Peyer's patch (tissue), 4 donors: Measurements from ENCODE around the gene ADRM1. TPM values are rescaled to one million over a fixed set of nuclear protein-coding genes. Genes with fewer than 3 reads are reported as not detected.

Experiments used
- DNase-seq, 3 donors: peaks; one replicate each; pipeline ENCODE4 v3.0.0-alpha.2; 2017 to 2019
- H3K27ac ChIP-seq, 4 donors: fragments of 200-600 bp; sonication (generic); one replicate each; pipeline ENCODE4 v1.5.1; 2016 to 2019
- H3K27me3 ChIP-seq, 2 donors: fragments of 200-600 bp; sonication (generic); one replicate each; pipeline ENCODE4 v1.5.1; 2019
- H3K36me3 ChIP-seq, 3 donors: fragments of 200-600 bp; sonication (generic); one replicate each; pipeline ENCODE4 v1.5.1; 2016 to 2019
- H3K4me1 ChIP-seq, 4 donors: fragments of 200-600 bp; sonication (generic); one replicate each; pipeline ENCODE4 v1.5.1; 2016 to 2019
- H3K4me3 ChIP-seq, 4 donors: fragments of 200-600 bp; sonication (generic); 1 replicate in 3 of 4; 2 replicates in 1 of 4; pipeline ENCODE4 v1.5.1; 2016 to 2019; ENCODE audit warnings: mild to moderate bottlenecking in 1 of 4
- H3K9me3 ChIP-seq, 4 donors: fragments of 200-600 bp; sonication (generic); one replicate each; pipeline ENCODE4 v1.5.1; 2016 to 2019; ENCODE audit warnings: mild to moderate bottlenecking in 1 of 4
- CTCF ChIP-seq, 6 experiments: fragments of 450-650 bp in 4 of 6; fragments of 200-600 bp in 2 of 6; sonication (generic) in 1 of 6; IDR thresholded peaks; one replicate each; pipeline ENCODE4 v1.5.1; 2017 to 2019; ENCODE audit warnings: antibody characterized with exemption in 6 of 6, mild to moderate bottlenecking in 3 of 6, moderate library complexity in 1 of 6
- POLR2A ChIP-seq, 2 donors: fragments of 450-650 bp; IDR thresholded peaks; one replicate each; pipeline ENCODE4 v1.5.1; 2017; ENCODE audit warnings: antibody characterized with exemption in 2 of 2, mild to moderate bottlenecking in 2 of 2, moderate library complexity in 2 of 2
- total RNA-seq, 4 donors: library from RNA; depleted of rRNA; stranded (reverse); fragments of >200 nt; gene quantifications; one replicate each; pipeline ENCODE4 v1.1.0, GENCODE V29; 2016

Gene ADRM1
- total RNA-seq, 4 donors from 2014 or later = 90.8 to 136 (median 99.7) TPM

- Histone ChIP-seq H3K4me1 (no peaks in the 10 kb centered on the region), H3K36me3 (peaks cover 0 to 45% (median 0%) of the 10 kb centered on the region in 3 donors), H3K27ac (no peak overlapping the region), H3K4me3 (no peak overlapping the region), H3K27me3 (no peaks in the 10 kb centered on the region), H3K9me3 (no peaks in the 10 kb centered on the region)
- DNase-seq = no peak
- no peak for TF ChIP-seq CTCF (IDR thresholded peaks at IDR 0.05)
- TF ChIP-seq POLR2A (IDR thresholded peaks at IDR 0.05) = no peak
Observed at GRCh38 chr20:62319346-62319909, 16.6 kb downstream of the ADRM1 start.

GRCh38 chr20:62320581-62321354 is 18.0 kb downstream of the ADRM1 start:
- Histone ChIP-seq H3K4me1 (no peaks in the 10 kb centered on the region), H3K27me3 (no peaks in the 10 kb centered on the region), H3K36me3 (peaks cover 0 to 34% (median 0%) of the 10 kb centered on the region in 3 donors), H3K27ac (no peak overlapping the region), H3K9me3 (no peaks in the 10 kb centered on the region), H3K4me3 (no peak overlapping the region)
- no peak for DNase-seq
- TF ChIP-seq POLR2A (IDR thresholded peaks at IDR 0.05) (no peak), CTCF (IDR thresholded peaks at IDR 0.05) (no peak)

- TF ChIP-seq POLR2A (IDR thresholded peaks at IDR 0.05) (no peak), CTCF (IDR thresholded peaks at IDR 0.05) (no peak)
- no peaks in the 10 kb centered on the region for H3K9me3 ChIP-seq
- no peaks in the 10 kb centered on the region for H3K27me3 ChIP-seq
- no peaks in the 10 kb centered on the region for H3K4me1 ChIP-seq
- H3K36me3 ChIP-seq = peaks cover 0 to 30% (median 0%) of the 10 kb centered on the region in 3 donors
- DNase-seq = no peak
- H3K27ac ChIP-seq = no peak overlapping the region
- no peak overlapping the region for H3K4me3 ChIP-seq
Observed at GRCh38 chr20:62321521-62321948, 18.7 kb downstream of the ADRM1 start.

GRCh38 chr20:62321975-62322374 is 19.2 kb downstream of the ADRM1 start:
- H3K27ac ChIP-seq = no peak overlapping the region
- DNase-seq = no peak
- H3K9me3 ChIP-seq = no peaks in the 10 kb centered on the region
- peaks cover 0 to 30% (median 0%) of the 10 kb centered on the region in 3 donors for H3K36me3 ChIP-seq
- H3K27me3 ChIP-seq = no peaks in the 10 kb centered on the region
- no peak overlapping the region for H3K4me3 ChIP-seq
- TF ChIP-seq POLR2A (IDR thresholded peaks at IDR 0.05) (no peak), CTCF (IDR thresholded peaks at IDR 0.05) (no peak)
- H3K4me1 ChIP-seq = no peaks in the 10 kb centered on the region

- Histone ChIP-seq H3K27me3 (no peaks in the 10 kb centered on the region), H3K27ac (no peak overlapping the region), H3K9me3 (no peaks in the 10 kb centered on the region), H3K36me3 (peaks cover 0 to 30% (median 0%) of the 10 kb centered on the region in 3 donors), H3K4me1 (no peaks in the 10 kb centered on the region), H3K4me3 (no peak overlapping the region)
- DNase-seq = no peak
- TF ChIP-seq POLR2A (IDR thresholded peaks at IDR 0.05) (no peak), CTCF (IDR thresholded peaks at IDR 0.05) (no peak)
Observed at GRCh38 chr20:62322492-62323041, 19.8 kb downstream of the ADRM1 start.
